SU-DHL-6 (cell line): ENCODE data around the gene DCC.

ENCODE experiments used
- CTCF ChIP-seq: fragments of 200-600 bp; sonication (generic); IDR thresholded peaks from one replicate; pipeline ENCODE4 v1.5.1; 2017; ENCODE audit warnings: antibody characterized with exemption, mild to moderate bottlenecking, low read length, moderate library complexity; ENCODE audit not compliant: insufficient read depth, poor library complexity, severe bottlenecking
- EZH2phosphoT487 ChIP-seq: fragments of 200-600 bp; sonication (generic), shearing (Covaris generic); conservative IDR thresholded peaks from 2 replicates; pipeline ENCODE4 v1.6.1; 2018; ENCODE audit warnings: mild to moderate bottlenecking, antibody characterized with exemption, low read length, moderate library complexity, mixed read lengths

GRCh38 chr18:53486296-53486695 lies 1146.3 kb downstream of the DCC start:
- TF ChIP-seq CTCF: no peak
- TF ChIP-seq EZH2phosphoT487: no peak
